PC-3 (cell line): ENCODE data around the gene VAT1L. TPM values are rescaled to one million over a fixed set of nuclear protein-coding genes. Genes with fewer than 3 reads are reported as not detected.

Experiments used
- ATAC-seq: fragments of 200-7000 bp; cut with Tn5 transposase; 2 replicates; pipeline ENCODE4 v1.9.1; 2020; ENCODE audit warnings: mild to moderate bottlenecking, moderate library complexity
- BruUV-seq: library from RNA; stranded (reverse); fragments of 400-500 nt; replicated peaks from 2 replicates; lab custom pipeline; 2021; lab: Mats Ljungman, UMichigan
- CTCF ChIA-PET: fragments of 300-600 bp; sonication (Branson Sonifier 250); formaldehyde crosslinking; loops from one replicate; lab custom pipeline; 2022; ENCODE audit warnings: antibody characterized with exemption; lab: Charles Lee
- POLR2A ChIA-PET: fragments of 300-600 bp; sonication (Branson Sonifier 250); formaldehyde crosslinking; loops from one replicate; lab custom pipeline; 2022; ENCODE audit warnings: antibody characterized with exemption; ENCODE audit not compliant: unreplicated experiment; lab: Charles Lee
- DNase-seq: peaks from one replicate; pipeline ENCODE4 v3.0.0-alpha.2; 2015
- H2AFZ ChIP-seq: fragments of 300-600 bp; sonication (generic); 2 replicates; pipeline ENCODE4 v1.6.0; 2016; ENCODE audit warnings: antibody characterized with exemption, low read length
- H3F3A ChIP-seq: fragments of 300-600 bp; sonication (generic); one replicate; pipeline ENCODE4 v1.6.0; 2017; ENCODE audit warnings: antibody characterized with exemption, low read length, control low read depth, mild to moderate bottlenecking; ENCODE audit not compliant: unreplicated experiment
- H3K27ac ChIP-seq: fragments of 300-600 bp; sonication (generic); 2 replicates; pipeline ENCODE4 v1.5.1; 2016; ENCODE audit warnings: mild to moderate bottlenecking, low read length
- H3K27me3 ChIP-seq: fragments of 300-600 bp; sonication (generic); 2 replicates; pipeline ENCODE4 v1.6.1; 2016; ENCODE audit warnings: low read length, mixed read lengths
- H3K36me3 ChIP-seq: fragments of 300-600 bp; sonication (generic); 2 replicates; pipeline ENCODE4 v1.6.1; 2016; ENCODE audit warnings: low read depth, mixed run types, low read length, mixed read lengths
- H3K4me1 ChIP-seq: fragments of 300-600 bp; sonication (generic); 2 replicates; pipeline ENCODE4 v1.5.1; 2016; ENCODE audit warnings: low read length; ENCODE audit not compliant: insufficient read depth
- H3K4me2 ChIP-seq: fragments of 300-600 bp; sonication (generic); 2 replicates; pipeline ENCODE4 v1.6.0; 2016; ENCODE audit warnings: low read length
- H3K4me3 ChIP-seq: fragments of 300-600 bp; sonication (generic); 2 replicates; pipeline ENCODE4 v1.5.1; 2016; ENCODE audit warnings: mild to moderate bottlenecking, low read length, mixed read lengths
- H3K79me2 ChIP-seq: fragments of 300-600 bp; sonication (generic); 2 replicates; pipeline ENCODE4 v1.6.1; 2017; ENCODE audit warnings: low read length, mixed read lengths
- H3K9ac ChIP-seq: fragments of 300-600 bp; sonication (generic); 2 replicates; pipeline ENCODE4 v1.6.0; 2016; ENCODE audit warnings: mild to moderate bottlenecking, low read length
- H3K9me2 ChIP-seq: fragments of 300-600 bp; sonication (generic); replicated peaks from 2 replicates; pipeline ENCODE4 v1.6.1; 2016; ENCODE audit warnings: mixed run types, low read length, mixed read lengths
- H3K9me3 ChIP-seq: fragments of 300-600 bp; sonication (generic); 2 replicates; pipeline ENCODE4 v1.6.1; 2016; ENCODE audit warnings: low read length, mixed read lengths
- H4K20me1 ChIP-seq: fragments of 300-600 bp; sonication (generic); 2 replicates; pipeline ENCODE4 v1.6.1; 2016; ENCODE audit warnings: low read length, mixed read lengths
- CTCF ChIP-seq: fragments of 300-600 bp; sonication (generic); conservative IDR thresholded peaks from 2 replicates; pipeline ENCODE4 v1.5.1; 2017; ENCODE audit warnings: antibody characterized with exemption, low read depth, mild to moderate bottlenecking, low read length
- EZH2 ChIP-seq: fragments of 300-600 bp; sonication (generic); IDR thresholded peaks from one replicate; pipeline ENCODE4 v1.6.1; 2017; ENCODE audit warnings: antibody characterized with exemption, mild to moderate bottlenecking, low read length; ENCODE audit not compliant: unreplicated experiment
- EZH2phosphoT487 ChIP-seq: fragments of 300-600 bp; sonication (generic); IDR thresholded peaks from 2 replicates; pipeline ENCODE4 v1.6.1; 2018; ENCODE audit warnings: mild to moderate bottlenecking, antibody characterized with exemption, low read length, borderline replicate concordance
- intact Hi-C: fragments of 100-400 bp; cut with micrococcal nuclease; formaldehyde crosslinking; loops from 2 replicates; pipeline ENCODE4 v1.9.0; 2023
- total RNA-seq: library from RNA; depleted of rRNA; stranded (reverse); fragments of >200 nt; gene quantifications from 2 replicates; pipeline ENCODE4 v1.2.3, GENCODE V29; 2014

The VAT1L gene
- total RNA-seq, 1 experiment from 2014 or later, result 0.47 TPM

GRCh38 chr16:77823067-77823466, 34.7 kb downstream of the VAT1L start:
- Histone ChIP-seq H3K27ac (no peak overlapping the region), H3K79me2 (no peaks in the 10 kb centered on the region), H3K9me2 (no peaks in the 10 kb centered on the region), H3K27me3 (no peaks in the 10 kb centered on the region), H3K36me3 (no peaks in the 10 kb centered on the region), H3K4me2 (no peak overlapping the region), H3K4me3 (no peak overlapping the region), H3K9me3 (no peaks in the 10 kb centered on the region), H3K4me1 (no peaks in the 10 kb centered on the region), H4K20me1 (no peaks in the 10 kb centered on the region), H2AFZ (no peak overlapping the region), H3F3A (no peaks in the 10 kb centered on the region), H3K9ac (no peak overlapping the region)
- no TSS peak for BruUV-seq
- DNase-seq, result no peak
- intact Hi-C loops, result no loop called here
- ChIA-PET CTCF (no interaction called here), POLR2A (no interaction called here)
- TF ChIP-seq CTCF (no peak), EZH2 (no peak), EZH2phosphoT487 (no peak)
- ATAC-seq, result no peak

- ChIA-PET CTCF (no interaction called here), POLR2A (no interaction called here)
- Histone ChIP-seq H3K9me3 (no peaks in the 10 kb centered on the region), H3K27ac (no peak overlapping the region), H3K4me3 (no peak overlapping the region), H4K20me1 (no peaks in the 10 kb centered on the region), H2AFZ (no peak overlapping the region), H3K27me3 (no peaks in the 10 kb centered on the region), H3K9me2 (no peaks in the 10 kb centered on the region), H3K79me2 (no peaks in the 10 kb centered on the region), H3F3A (no peaks in the 10 kb centered on the region), H3K4me2 (no peak overlapping the region), H3K4me1 (no peaks in the 10 kb centered on the region), H3K36me3 (no peaks in the 10 kb centered on the region), H3K9ac (no peak overlapping the region)
- TF ChIP-seq EZH2phosphoT487 (no peak), CTCF (no peak), EZH2 (no peak)
- no peak for DNase-seq
- ATAC-seq, result no peak
- no TSS peak for BruUV-seq
- intact Hi-C loops, result no loop called here
These were observed 36.8 kb downstream of the VAT1L start for GRCh38 chr16:77825196-77825595.

GRCh38 chr16:77827032-77827431, 38.7 kb downstream of the VAT1L start:
- no TSS peak for BruUV-seq
- POLR2A ChIA-PET, result no interaction called here
- Histone ChIP-seq H3F3A (no peaks in the 10 kb centered on the region), H3K4me2 (no peak overlapping the region), H2AFZ (no peak overlapping the region), H3K27ac (no peak overlapping the region), H3K4me1 (no peaks in the 10 kb centered on the region), H3K9me3 (no peaks in the 10 kb centered on the region), H3K9ac (no peak overlapping the region), H3K4me3 (no peak overlapping the region), H4K20me1 (no peaks in the 10 kb centered on the region), H3K36me3 (no peaks in the 10 kb centered on the region), H3K79me2 (no peaks in the 10 kb centered on the region), H3K9me2 (no peaks in the 10 kb centered on the region), H3K27me3 (no peaks in the 10 kb centered on the region)
- no peak for TF ChIP-seq EZH2phosphoT487
- TF ChIP-seq EZH2, result no peak
- TF ChIP-seq CTCF, result no peak
- intact Hi-C loops, result no loop called here
- CTCF ChIA-PET, result no interaction called here
- no peak for DNase-seq
- ATAC-seq, result no peak
